Left renal cortex interstitium (tissue), 4 donors: Measurements from ENCODE around the gene OTUD3. TPM values are rescaled to one million over a fixed set of nuclear protein-coding genes. Genes with fewer than 3 reads are reported as not detected.
"Not testable (repeated sequence)": the region's sequence is repeated elsewhere in the genome, so short reads cannot be mapped to it uniquely, and the experiment has no call there.

ENCODE experiments used
- DNase-seq, 4 donors: peaks; one replicate each; pipeline ENCODE4 v3.0.0-alpha.2; 2013; ENCODE audit warnings: low read depth in 4 of 4, low spot score in 2 of 4, missing footprints in 1 of 4
- polyA plus RNA-seq, 4 donors: library from polyadenylated mRNA; unstranded; fragments of 120-200 nt; gene quantifications; one replicate each; pipeline ENCODE4 v1.2.1, GENCODE V29; 2013; ENCODE audit not compliant: insufficient read length in 4 of 4

The OTUD3 gene
- polyA plus RNA-seq, 4 donors: 12.3 to 54.1 (median 21.2) TPM

DNA sequence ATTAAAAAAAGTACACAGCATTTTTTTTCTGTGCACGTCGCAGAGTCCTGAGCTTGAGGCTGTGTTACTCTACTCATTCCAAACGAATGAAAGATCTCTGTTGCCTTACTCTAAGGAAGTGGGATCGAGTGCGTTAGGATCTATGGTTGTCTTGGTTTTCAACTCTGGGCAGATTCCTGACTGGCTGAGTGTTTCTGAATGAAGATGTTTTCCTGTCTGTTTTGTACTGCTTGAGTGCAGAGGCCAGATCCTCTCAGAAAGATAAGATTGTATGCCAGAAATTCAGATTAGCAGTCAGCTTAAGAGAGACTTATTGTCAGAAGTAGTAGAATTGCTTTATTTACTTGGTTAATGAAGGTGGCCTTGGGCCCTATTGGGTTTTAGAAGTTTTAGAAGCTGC is 27.2 kb downstream of the OTUD3 start:
- no peak for DNase-seq

DNA sequence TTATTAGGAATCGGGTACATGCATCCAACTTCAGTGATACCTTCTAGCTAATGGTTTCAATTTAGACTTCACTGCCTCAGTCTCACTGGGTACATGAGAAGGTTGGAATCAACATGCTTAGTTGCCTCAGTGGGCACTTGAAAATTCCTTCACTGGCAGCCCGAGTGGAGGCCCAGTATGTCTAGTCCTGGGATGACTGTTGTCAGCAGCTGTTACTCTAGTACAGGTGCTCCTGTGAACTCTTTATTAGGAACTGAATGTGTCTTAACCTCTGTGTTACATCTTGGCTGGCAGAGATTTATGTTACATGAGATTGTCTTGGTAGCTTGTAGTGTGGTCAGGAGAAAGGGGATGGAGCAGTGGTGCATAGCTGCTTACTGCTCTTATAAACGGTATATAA is 27.8 kb downstream of the OTUD3 start:
- DNase-seq: no peak

DNA sequence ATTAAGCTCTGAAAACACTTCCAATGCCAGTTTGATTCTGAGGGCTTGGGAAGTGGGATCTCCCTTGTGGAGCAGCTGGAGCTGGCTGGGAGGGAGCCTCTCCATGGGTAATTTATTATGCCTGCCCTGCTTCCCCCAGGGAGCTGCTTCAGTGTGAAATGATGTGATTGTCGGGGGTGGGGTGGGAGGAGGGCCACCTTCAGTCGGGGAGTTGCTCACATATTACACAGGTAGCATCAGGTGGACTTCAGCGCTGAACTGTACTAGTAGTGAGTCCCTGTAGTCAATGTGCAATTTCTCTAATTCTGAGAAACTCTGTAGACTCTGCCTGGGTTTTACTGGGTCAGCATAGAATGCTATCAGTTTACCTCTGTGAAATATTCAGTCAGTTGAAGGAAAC is 28.5 kb downstream of the OTUD3 start:
- no peak for DNase-seq

DNA sequence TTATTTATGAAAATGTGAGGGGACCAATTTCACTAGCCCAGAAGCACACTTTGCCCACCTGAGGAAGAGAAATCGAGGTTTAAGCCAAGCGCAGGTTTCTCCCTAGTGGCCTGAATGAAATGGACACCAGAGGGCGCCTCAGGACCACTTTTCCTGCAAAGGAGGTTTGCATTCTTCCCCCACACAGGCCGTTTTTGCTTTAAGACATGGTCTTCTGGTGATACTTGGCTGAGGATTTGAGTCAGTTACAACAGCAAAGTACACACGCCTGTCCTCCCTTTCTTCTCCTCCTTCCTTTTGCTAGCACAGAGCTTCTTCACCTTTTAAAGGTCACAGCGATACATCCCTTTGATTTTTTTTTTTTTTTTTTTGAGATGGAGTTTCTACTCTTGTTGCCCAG is 35.9 kb downstream of the OTUD3 start:
- peak; percentile 63 to 78 (median 66) for DNase-seq

GRCh38 chr1:19920132-19920710 is 38.0 kb downstream of the OTUD3 start:
- DNase-seq: no peak

DNA sequence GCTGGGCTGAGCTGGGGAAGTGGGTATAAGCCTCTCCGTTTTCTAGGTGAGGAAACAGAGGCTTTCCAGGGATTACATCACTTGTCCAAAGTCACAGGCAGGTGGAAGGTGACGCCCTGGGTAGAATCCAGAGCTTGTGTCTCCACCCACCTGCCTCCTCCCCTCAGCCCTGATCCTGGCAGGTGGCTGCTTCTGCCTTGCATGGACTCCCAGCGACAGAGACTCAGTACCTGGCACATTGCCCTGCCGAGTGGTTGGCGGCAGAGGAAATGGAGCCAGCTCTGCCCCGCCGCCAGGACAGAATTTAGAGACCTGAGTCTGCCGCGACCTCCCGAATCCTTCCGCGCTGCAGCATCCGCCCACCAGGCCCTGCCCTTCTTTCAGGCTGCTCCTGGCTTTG is 39.1 kb downstream of the OTUD3 start:
- no peak for DNase-seq

DNA sequence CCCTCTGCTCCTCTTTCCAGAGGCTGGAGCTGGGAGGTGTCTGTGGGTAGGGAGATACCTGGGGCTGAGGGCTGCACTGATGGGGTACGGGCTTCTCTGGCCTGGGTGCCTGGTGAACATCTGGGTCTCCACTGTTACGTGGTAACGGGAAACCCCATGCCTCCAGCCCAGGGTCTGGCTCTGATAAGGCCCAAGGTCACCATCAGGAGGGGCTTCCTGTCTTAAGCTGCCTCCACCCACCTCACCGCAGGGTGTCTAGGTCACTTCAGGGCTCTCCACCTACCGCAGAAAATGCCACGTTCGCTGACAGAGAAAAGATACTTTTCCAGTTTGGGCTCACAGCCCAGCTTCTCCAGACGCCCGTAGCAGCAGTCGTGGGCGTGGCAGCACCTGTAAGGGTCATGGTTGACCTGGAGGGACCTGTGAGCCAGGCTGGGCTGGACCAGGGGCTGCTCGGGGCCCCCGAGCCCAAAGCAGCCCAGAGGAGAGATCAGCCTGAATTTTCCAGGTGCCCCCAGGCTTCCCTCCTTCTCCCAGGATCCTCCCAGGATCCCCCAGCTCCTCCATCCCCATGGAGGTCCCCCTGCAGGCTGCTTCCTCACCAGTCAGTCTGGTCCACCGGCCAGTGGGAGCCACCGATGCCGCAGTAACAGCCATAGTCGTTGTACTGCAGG is 40.0 kb downstream of the OTUD3 start:
- no peak for DNase-seq

GRCh38 chr1:19923137-19923952 is 41.1 kb downstream of the OTUD3 start, which contains the start of gene PLA2G2E:
Gene PLA2G2E (minus strand): TSS chr1:19923617. CDS start chr1:19923559, 58 bp downstream.
- DNase-seq: no peak

DNA sequence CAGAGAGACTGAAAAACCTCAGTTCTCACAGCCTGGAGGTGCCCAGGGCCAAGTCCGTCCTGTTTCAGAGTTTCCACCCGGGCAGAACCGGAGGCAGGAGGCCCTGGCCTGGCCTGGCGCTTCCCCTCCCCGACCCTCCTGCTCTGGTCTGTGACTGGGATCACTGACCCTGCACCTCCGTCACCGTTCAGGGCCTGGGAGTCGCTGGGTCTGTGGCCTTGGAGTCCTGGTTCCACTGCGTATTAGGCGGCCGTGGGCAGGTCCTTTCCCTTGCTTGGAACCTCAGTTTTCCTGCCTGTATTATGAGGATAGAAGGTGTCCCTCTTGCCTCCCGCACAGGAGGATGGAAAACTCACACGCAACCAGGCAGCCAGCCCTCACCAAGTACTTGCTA is 41.8 kb downstream of the OTUD3 start:
- DNase-seq: no peak

GRCh38 chr1:19925342-19926070 is 43.3 kb downstream of the OTUD3 start:
- DNase-seq: no peak

DNA sequence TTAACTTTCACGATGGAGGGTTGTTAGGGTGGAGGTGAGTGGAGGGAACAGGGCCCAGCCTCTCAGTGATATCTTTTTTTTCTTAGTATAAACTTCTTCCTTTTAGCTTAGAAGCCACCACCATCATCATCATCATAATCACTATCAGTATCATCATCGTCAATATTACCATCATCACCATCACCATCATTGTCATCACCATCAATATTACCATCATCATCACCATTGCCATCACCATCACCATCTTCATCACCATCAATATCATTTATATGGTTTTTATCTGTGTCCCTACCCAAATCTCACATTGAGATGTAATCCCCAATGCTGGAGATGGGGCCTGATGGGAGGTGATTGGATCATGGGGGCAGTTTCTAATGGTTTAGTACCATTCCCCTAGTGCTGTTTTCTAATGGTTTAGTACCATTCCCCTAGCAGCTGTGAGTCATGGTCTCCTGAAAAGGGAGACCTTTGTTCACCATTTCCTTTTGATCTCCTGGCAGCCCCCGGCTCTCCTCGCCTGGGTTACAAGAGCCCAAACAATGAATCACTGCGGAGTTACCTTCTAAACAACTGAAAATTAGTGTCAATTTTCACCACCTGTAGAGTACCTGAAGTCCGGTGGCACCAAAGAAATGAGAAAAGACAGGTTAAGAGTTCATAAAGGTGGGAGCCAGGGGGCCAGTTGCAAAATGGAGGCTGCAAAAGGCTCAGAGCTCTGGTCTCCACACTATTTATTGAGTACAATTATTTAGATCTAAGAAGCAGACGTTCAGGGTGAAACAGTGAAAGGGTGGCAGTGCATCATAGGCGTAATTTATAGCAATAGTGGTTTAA is 44.3 kb downstream of the OTUD3 start:
- no peak for DNase-seq

DNA sequence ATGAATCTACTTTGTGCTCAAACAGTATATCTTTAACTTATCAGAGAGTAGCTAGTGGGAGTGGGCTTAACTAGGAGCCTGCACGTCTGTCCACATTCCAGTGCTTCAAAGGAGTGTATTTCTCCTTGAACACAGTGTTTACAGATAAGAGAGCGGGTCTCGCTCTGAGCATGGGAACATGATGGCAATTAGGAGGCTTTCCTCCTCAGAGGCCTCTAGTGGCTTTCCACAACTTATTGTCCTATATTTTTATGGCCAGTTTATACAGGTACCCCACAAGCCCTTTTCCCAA is 44.9 kb downstream of the OTUD3 start:
- not testable (repeated sequence) for DNase-seq

DNA sequence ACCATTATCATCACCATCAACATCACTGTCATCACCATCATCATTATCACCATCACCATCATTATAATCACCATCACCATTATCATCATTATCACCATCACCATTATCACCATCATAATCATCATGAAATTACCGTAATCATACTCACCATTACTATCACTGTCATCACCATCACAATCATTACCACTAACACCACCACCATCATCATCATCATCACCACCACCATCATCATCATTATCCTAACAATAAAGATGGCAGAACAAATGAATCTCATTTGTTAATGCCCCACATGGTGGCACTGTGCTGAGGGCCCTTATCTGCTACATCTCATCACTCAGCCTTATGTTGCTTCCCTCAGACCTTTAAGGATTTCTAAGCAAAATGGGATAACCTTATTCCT is 50.7 kb downstream of the OTUD3 start:
- DNase-seq: no peak

DNA sequence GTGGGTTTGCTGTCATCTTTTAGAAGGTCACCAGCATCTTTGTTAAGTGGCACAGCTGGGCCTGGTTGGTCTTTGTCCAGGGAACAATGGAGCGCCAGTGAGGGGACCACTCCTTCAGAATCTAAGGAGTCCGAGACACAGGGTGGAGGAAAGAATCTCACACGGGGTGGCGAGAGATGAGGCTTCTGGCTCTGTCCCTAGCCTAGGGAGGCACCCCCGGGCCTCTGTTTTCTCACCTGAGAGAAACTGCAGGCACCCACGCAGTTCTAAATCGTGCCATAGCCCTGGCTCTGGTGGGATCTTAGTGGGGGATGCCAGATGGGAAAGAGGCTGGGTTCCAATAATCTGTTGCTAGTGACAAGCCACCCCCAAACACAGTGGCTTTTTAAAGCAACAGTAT is 52.1 kb downstream of the OTUD3 start:
- DNase-seq: no peak

DNA sequence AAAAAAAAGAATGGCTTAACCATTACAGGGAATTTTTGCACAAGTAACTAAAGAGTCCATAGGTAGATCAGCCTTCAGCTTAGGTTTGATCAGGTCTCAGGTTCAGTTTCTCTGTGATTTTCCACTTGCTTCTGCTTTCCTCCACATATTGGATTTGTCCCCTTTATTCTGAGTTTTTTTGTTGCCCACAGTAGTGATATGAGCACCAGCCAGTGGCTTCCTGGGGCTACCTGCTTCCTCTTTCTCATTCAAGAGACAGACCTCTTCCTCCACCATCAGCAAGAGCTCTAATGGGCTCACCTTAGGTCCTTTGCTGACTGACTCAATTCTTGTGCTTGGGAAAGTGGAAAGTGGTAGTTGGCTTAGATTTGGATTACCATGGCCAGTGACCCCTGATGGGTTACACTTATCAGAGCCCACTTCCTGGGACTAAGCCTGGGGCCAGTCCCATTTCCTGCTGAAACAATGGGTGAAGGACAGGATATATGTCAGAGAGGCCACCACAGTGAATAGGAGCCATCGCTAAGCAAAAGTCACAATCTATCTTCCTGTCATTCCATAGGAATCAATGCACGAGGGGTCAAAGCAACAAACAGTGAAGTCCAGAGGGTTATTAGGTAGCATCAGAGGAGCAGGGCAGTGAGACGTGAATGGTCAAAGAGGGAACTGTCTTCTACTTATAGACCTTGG is 54.0 kb downstream of the OTUD3 start:
- DNase-seq: no peak

DNA sequence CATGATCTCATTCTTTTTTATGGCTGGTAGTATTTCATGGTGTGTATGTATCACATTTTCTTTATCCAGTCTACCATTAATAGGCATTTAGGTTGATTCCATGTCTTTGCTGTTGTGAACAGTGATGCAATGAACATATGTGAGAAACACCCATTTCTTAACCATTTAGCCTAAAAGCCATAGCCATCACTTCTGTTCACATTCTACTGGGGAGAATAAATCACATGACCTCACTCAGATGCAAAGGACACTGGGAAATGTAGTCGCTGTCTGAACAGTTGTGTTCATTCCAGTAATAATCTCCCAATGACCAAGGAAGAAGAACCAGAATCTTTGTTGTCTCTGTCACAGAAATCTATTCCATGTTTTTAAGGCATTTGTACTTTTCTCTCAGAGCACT is 56.3 kb downstream of the OTUD3 start:
- DNase-seq: no peak

- no peak for DNase-seq
Observed at GRCh38 chr1:19940486-19941205, 58.5 kb downstream of the OTUD3 start.

DNA sequence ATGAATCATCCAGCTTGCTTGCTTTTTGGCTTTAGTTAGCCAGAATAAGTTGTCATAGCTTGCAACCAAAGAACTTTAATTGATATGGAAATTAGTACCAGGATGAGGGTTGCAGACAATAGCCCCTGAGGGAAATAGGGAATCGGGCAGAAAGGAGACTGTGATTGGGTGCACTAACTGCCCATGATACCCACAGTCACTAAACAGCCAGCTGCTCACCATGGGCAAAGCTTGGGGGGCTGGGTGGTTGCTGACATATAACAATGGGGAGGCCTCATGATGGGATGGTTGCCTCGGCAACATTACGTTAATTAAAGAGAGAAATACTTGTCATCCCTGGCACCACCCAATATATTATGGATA is 59.0 kb downstream of the OTUD3 start:
- DNase-seq: no peak

- DNase-seq: no peak
Observed at GRCh38 chr1:19942088-19942487, 59.9 kb downstream of the OTUD3 start.
